ENCODE measurements around the gene SPON1. TPM values are rescaled to one million over a fixed set of nuclear protein-coding genes. Genes with fewer than 3 reads are reported as not detected.
A peak's percentile ranks its signal among the peaks of the same experiment; 100 is the strongest.

The SPON1 gene
- total RNA-seq, 1 experiment from 2014 or later = 0.20 TPM

DNA sequence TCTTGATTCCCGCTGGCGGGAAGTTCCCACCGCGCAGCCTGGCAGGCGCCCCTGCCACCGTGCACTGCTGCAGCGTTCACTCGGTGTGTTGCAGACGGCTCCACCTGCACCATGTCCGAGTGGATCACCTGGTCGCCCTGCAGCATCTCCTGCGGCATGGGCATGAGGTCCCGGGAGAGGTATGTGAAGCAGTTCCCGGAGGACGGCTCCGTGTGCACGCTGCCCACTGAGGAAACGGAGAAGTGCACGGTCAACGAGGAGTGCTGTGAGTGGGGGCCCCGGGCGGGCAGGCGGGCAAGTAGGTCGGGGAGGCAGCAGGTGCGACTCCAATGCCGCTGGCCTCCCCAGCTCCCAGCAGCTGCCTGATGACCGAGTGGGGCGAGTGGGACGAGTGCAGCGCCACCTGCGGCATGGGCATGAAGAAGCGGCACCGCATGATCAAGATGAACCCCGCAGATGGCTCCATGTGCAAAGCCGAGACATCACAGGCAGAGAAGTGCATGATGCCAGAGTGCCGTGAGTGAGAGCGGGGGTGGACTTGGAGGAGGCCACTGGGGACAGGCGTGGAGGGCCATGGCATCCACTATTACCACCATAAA lies 296.8 kb downstream of the SPON1 start:
- no peak overlapping the region for H3K4me3 Mint-ChIP-seq
- WGBS (ENCODE audit: extremely low coverage, insufficient read length, low lambda C conversion rate) = no CpG with 5 or more reads among the region's 38 CpGs
- peaks cover 3 to 9% (median 8%) of the 10 kb centered on the region in 3 experiments; a peak in 6 of 7 replicates for H3K36me3 Mint-ChIP-seq (ENCODE audit: insufficient read depth in 1 of 3, low read depth in 3 of 3)

More for the DNA sequence above, 296.8 kb downstream of the SPON1 start:
- TF ChIP-seq, protein P1, sequence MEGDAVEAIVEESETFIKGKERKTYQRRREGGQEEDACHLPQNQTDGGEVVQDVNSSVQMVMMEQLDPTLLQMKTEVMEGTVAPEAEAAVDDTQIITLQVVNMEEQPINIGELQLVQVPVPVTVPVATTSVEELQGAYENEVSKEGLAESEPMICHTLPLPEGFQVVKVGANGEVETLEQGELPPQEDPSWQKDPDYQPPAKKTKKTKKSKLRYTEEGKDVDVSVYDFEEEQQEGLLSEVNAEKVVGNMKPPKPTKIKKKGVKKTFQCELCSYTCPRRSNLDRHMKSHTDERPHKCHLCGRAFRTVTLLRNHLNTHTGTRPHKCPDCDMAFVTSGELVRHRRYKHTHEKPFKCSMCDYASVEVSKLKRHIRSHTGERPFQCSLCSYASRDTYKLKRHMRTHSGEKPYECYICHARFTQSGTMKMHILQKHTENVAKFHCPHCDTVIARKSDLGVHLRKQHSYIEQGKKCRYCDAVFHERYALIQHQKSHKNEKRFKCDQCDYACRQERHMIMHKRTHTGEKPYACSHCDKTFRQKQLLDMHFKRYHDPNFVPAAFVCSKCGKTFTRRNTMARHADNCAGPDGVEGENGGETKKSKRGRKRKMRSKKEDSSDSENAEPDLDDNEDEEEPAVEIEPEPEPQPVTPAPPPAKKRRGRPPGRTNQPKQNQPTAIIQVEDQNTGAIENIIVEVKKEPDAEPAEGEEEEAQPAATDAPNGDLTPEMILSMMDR (conservative IDR thresholded peaks at IDR 0.05) = peak; percentile 24; the same call in 1 of the 3 replicates
- no peak overlapping the region for H3K4ac ChIP-seq (ENCODE audit: low read depth, low read length)
- no peak overlapping the region for H2BK5ac ChIP-seq (ENCODE audit: insufficient read length, low read length)
- Mint-ChIP-seq H3K27ac (no peak overlapping the region), H3K27me3 (ENCODE audit: low read depth) (peaks cover 10% of the 10 kb centered on the region), H3K4me1 (no peaks in the 10 kb centered on the region), H3K9me3 (peaks cover 4 to 16% of the 10 kb centered on the region in 2 experiments; a peak in 4 of 5 replicates)
- H3T11ph ChIP-seq (ENCODE audit: low read length) = no peak overlapping the region
- H3K27me3 ChIP-seq (ENCODE audit: insufficient read depth, low read length) = no peaks in the 10 kb centered on the region
- H2BK20ac ChIP-seq (ENCODE audit: low read depth, low read length, poor library complexity, severe bottlenecking) = no peak overlapping the region
- H3K23me2 ChIP-seq (ENCODE audit: insufficient read length, low read depth, low read length, poor library complexity, severe bottlenecking) = no peaks in the 10 kb centered on the region
- no peak overlapping the region for H2AFZ ChIP-seq (ENCODE audit: low read length)
- no peak overlapping the region for H3K18ac ChIP-seq (ENCODE audit: insufficient read length, low read depth, low read length)
- H3K9ac ChIP-seq (ENCODE audit: extremely low read depth, insufficient read length, low read length) = no peak overlapping the region
- H3K79me1 ChIP-seq (ENCODE audit: insufficient read depth, low read depth, low read length, poor library complexity, severe bottlenecking) = no peaks in the 10 kb centered on the region
- no peaks in the 10 kb centered on the region for H3K79me2 ChIP-seq (ENCODE audit: insufficient read depth, low read length)
- H4K20me1 ChIP-seq (ENCODE audit: control insufficient read depth, insufficient read depth, insufficient read length) = no peaks in the 10 kb centered on the region
- no peaks in the 10 kb centered on the region for H3K4me1 ChIP-seq (ENCODE audit: insufficient read depth, low read length)
- H3K4me2 ChIP-seq (ENCODE audit: insufficient read depth, insufficient read length, low read length) = no peak overlapping the region
- no peak overlapping the region for H3K23ac ChIP-seq (ENCODE audit: insufficient read length, low read depth, low read length)
- no peak overlapping the region for H2AK5ac ChIP-seq (ENCODE audit: insufficient read length, low read length)
- H2BK120ac ChIP-seq (ENCODE audit: low read depth, low read length, poor library complexity, severe bottlenecking) = no peak overlapping the region
- H3K27ac ChIP-seq (ENCODE audit: insufficient read length, low read depth, low read length) = no peak overlapping the region
- H3K9me3 ChIP-seq (ENCODE audit: control insufficient read depth, low read depth, low read length) = no peaks in the 10 kb centered on the region
- H4K91ac ChIP-seq (ENCODE audit: insufficient read length, low read depth, low read length) = no peak overlapping the region
- no peak overlapping the region for H3K56ac ChIP-seq (ENCODE audit: insufficient read length, low read depth, low read length)
- H4K5ac ChIP-seq (ENCODE audit: insufficient read length, low read depth, low read length) = no peak overlapping the region
- no peak for DNase-seq
- no peak overlapping the region for H3K14ac ChIP-seq (ENCODE audit: insufficient read depth, low read length)
- H2BK15ac ChIP-seq (ENCODE audit: low read depth, low read length) = no peak overlapping the region
- H2BK12ac ChIP-seq (ENCODE audit: insufficient read length, low read depth, low read length) = no peak overlapping the region
- no peak overlapping the region for H4K8ac ChIP-seq (replicated peaks; ENCODE audit: insufficient read length, low read depth, low read length)

Measured in H9 (cell line).